HT-29 (cell line): Measurements from ENCODE around the gene SOX1. TPM values are rescaled to one million over a fixed set of nuclear protein-coding genes. Genes with fewer than 3 reads are reported as not detected.

Source experiments
- DNase-seq: peaks from one replicate; pipeline ENCODE4 v3.0.0-alpha.2; 2015; ENCODE audit warnings: low spot score
- total RNA-seq: library from RNA; depleted of rRNA; stranded (reverse); fragments of >200 nt; shearing (Covaris generic); gene quantifications from 2 replicates; pipeline ENCODE4 v1.2.3, GENCODE V29; 2014

SOX1 gene
- total RNA-seq, 1 experiment from 2014 or later: not detected

GRCh38 chr13:112058941-112059340 is 8.0 kb upstream of the SOX1 start:
- no peak for DNase-seq

- no peak for DNase-seq
Measured at GRCh38 chr13:112059457-112060281, 7.3 kb upstream of the SOX1 start.

DNA sequence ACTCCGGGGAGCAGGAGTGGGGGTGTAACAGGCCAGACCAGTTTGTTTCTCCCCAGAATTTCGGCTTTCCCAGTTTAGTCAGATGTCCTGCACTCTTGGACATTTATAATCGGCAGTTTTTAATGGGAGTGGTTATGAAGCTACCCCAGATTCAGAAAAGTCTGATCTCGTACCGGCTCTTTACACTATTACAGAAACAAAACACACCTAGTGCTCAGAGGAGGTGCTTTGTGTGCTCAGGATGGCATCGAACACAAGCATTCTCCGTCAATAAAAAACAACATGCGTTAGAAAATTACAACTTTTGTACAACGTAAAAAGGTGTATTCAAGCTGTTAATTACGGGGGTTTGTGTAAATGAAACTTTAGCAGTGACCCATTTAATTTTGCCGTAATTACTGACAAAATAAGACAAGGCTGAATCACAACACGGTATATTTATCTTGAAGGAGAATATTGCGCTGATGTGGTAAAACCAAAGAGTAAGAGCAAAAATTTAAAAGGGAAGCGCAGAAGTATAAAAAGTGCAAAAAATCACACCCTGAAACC is 6.6 kb upstream of the SOX1 start:
- DNase-seq: no peak

DNA sequence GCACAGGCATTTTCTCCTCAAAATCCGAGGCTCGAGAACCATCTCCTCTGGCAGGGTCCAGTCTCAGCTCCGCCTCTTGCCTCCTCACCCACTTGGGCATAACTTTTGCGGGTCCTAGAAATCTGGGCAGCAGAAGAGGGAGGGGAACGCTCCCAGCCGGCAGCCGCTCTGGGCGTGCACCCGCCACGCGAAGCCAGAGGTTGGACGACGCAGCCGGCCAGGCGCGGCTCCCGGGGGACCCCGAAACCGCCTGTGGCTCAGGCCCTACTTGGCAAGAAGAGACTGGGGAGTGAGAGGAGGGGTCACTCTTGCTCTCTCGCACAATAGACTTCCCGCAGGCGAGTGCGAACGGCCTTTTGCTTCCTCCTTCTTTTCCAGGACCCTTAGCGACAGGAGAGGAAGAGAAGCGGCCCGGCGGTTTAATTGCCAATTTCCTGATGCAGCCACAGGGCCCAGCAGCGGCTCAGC is 6.0 kb upstream of the SOX1 start:
- DNase-seq: no peak

DNA sequence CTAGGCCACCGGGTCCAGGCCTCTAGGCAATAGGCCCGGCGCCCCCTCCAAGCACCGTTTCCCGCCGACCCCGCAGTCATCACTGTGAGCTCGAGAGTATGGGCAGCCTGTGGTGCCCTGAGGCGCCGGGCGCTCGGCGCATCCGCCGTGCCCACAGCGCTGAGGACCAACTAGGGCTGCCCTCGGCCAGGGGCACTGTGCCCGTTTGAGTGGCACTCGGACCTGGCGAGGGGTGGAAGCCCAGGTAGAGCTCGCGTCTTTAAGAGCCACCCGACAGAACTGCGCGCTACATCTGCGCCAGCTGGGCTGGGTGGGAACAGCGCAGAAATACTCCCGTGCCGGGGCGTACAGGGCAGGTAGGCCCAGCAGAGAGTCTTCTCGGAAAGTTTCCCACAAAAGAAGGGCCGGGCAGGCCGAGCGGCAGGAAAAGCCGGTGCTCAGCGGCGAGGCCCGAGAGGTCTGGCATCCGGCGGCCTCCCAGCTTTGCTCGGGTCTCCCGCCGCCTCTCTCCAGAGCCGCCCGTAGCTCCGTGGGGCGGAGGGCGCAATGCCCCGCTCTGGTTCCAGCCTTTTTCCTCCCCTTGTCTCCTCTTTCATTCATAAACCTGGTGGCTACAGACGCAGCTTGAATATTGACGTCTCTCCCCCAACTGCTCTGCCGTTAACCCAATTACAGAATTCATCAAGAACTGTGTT is 5.4 kb upstream of the SOX1 start:
- DNase-seq: no peak

- no peak for DNase-seq
Measured at GRCh38 chr13:112062072-112062567, 4.8 kb upstream of the SOX1 start.

GRCh38 chr13:112062571-112063570 is 4.1 kb upstream of the SOX1 start:
- DNase-seq: no peak

DNA sequence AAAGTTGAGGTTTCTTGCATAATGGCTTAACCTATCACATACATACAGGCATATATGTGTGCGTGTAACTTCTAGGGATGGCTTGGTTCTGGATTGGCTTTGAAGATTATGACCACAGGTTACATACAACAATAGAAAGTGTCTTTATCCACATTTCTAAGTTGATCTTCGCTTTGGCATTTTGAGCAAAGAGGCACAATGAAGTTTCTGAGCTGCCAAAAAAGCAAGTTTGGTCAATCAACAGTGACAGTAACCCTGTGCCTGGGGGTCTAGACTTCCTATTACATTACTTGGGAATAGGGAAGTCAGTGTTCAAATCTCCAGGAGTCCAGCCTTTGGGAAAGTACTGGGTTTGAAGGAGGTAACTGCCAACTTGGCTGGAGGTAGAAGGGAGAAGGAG is 3.1 kb upstream of the SOX1 start:
- no peak for DNase-seq

- no peak for DNase-seq
Measured at GRCh38 chr13:112064222-112064621, 2.7 kb upstream of the SOX1 start.

- no peak for DNase-seq
Measured at GRCh38 chr13:112065521-112065866, 1.5 kb upstream of the SOX1 start.

DNA sequence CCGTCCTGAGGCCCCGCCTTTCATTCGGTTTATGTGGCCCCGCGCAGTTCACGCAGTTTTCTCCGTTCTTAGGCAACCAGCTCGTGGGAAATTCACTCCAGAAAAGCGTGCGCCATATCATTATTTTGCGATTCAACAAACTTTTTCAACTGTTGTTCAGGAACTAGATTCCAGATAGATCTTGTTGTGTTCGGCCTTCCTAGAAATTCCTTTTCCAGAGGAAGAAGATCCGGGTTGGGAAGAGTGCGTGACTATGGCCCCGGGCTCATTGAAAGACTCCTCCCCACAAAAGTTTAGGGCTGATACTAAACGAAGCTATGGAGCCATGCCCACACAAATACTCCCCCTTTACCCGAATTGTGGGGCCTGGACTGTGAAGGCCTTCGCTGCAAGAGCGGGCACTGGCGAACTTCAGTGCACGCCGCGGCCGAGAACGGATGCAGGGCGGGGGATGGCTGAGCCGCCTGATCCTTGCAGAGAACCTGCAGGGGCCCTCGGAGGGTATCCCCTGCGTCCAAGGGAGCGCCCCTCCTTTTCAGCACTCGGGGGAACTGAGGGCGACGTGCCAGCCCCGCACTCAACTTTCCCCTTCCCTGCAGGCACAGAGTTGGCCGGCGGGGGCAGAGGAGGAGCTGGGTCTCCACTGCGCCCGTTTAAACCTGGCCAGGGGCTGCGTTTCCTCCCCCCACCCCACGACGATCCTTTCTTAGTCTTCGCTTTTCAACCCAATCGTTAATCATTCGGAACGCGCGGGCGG is 904 bp upstream of the SOX1 start:
- no peak for DNase-seq

DNA sequence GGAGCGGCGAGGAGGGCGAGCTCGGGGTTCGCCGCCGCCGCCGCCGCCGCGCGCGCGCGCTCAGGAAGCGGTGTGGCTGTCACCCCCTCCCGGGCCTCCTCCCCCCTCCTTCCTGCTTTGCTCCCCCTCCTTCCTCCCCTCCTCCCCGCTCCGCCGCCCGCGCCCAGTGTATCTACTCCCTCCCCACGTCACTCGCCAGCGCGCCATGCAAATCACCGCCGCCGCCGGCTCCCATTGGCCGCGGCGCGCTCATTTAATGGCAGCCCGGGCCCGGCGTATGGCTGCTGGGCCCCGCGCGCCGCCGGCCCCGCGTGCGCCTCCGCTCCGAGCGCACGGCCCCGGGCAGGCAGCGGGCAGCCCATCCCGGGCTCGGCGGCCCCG is 335 bp upstream of the SOX1 start:
- no peak for DNase-seq

GRCh38 chr13:112067871-112068539 is 1.1 kb downstream of the SOX1 start:
- no peak for DNase-seq

DNA sequence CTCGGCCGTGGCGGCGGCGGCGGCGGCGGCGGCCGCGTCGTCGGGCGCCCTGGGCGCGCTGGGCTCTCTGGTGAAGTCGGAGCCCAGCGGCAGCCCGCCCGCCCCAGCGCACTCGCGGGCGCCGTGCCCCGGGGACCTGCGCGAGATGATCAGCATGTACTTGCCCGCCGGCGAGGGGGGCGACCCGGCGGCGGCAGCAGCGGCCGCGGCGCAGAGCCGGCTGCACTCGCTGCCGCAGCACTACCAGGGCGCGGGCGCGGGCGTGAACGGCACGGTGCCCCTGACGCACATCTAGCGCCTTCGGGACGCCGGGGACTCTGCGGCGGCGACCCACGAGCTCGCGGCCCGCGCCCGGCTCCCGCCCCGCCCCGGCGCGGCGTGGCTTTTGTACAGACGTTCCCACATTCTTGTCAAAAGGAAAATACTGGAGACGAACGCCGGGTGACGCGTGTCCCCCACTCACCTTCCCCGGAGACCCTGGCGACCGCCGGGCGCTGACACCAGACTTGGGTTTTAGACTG is 1.7 kb downstream of the SOX1 start:
- DNase-seq: no peak

DNA sequence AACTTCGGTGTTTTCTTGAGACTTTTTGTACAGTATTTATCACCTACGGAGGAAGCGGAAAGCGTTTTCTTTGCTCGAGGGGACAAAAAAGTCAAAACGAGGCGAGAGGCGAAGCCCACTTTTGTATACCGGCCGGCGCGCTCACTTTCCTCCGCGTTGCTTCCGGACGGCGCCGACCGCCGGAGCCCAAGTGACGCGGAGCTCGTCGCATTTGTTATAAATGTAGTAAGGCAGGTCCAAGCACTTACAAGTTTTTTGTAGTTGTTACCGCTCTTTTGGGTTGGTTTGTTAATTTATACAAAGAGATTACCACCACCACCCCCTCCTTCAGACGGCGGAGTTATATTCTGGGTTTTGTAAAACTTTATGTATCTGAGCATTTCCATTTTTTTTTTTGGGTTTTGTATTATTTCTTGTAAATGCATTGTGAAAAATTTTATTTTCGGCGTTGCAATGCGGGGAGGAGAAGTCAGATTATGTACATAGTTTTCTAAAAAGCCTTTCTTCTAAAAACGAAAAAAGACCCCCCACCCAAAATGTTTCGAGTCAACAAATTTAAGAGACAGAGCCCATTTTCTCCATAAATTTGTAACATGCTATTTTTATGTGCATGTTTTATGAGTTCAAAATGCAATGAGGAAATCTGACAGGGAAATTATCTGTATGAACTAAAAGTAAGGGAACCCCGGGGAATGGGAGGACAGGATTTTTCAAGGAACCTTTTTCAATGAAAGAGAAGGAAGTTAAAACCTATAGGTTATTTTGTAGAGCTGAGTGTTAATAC is 2.3 kb downstream of the SOX1 start:
- DNase-seq: no peak

- no peak for DNase-seq
Measured at GRCh38 chr13:112069845-112070251, 2.9 kb downstream of the SOX1 start.

DNA sequence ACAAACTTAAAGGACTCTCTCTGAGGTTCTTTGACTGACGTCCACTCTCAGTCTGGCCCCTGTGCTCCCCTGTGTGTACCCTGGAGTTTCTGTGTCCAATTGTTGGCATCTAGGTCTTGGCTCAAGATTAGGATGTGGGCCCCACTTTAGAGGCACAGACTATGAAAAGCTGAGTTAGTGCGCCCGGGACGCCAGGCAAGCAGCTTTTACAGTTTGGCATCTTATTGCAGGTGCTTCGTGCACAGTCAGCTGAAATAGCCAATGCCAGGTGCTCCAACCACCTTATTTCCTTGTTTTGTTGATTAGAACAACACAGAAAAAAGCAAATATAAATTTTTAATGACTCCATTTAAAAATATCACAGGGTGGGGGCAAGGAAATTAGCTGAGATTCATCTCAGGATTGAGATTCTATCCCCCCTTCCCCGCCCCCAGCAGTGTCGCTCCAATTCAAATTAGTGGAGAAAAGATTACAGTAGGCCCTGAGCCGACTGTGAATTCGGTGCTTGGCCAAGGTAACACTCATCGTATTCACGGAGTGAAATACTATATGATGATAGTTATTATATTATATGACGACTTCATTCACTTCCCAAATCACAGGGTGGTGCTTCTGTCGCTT is 4.3 kb downstream of the SOX1 start:
- no peak for DNase-seq

DNA sequence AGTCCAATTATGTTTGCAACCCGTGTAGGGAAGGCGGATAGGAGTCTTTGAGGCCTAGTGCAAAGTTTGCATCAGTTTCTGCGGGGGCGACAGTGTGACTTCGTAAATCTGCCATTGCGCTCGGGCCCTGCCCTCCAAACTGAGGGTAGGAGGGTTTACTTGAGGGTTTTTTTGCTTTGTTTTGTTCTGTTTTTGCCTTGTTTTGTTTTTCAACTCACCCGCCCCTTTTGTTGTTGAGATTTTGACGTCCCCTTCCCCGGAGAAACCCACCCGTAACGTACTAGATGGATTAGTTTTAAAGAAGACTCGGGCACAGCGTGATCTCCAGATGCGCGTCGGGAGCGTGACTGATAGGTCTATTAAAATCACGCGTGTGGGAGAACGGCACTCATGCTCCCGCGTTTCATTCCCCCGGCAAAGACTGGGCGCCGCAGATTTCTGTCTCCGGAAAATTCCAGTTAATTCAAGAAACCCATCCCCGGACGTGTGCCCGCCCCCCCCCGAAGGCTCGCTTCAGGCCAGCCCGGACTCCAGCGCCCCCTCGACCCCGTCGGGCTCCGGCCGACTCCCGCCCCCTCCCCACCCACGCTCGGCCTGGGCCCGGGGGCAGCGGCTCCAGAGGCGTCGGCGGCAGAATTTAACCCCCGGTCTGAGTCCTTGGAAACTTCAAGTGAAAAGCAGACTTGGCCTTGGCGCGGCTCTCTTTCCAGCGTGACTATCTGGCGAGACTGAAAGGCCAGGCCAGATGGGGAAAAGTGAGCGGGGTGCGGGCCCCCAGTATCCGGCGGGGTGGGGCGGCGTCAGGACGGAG is 5.0 kb downstream of the SOX1 start:
- no peak for DNase-seq
